ENCODE data around the gene OSGEP.

The OSGEP gene

GRCh38 chr14:20454516-20455354, at the start of gene OSGEP, which contains the start of gene APEX1:
Gene OSGEP (minus strand): TSS chr14:20454812. CDS start chr14:20454683, 129 bp downstream.
Gene APEX1 (plus strand): TSS chr14:20455226. CDS start chr14:20455646, 420 bp downstream.
- Histone ChIP-seq H3K4me3 (ENCODE audit: low read length) (peak within 1 kb of the TSS; percentile 85), H2AFZ (ENCODE audit: low read depth, low read length) (peak within 1 kb of the TSS; percentile 46), H3K36me3 (ENCODE audit: insufficient read depth, low read length) (peaks cover 61% of the 10 kb centered on the region), H3K27me3 (ENCODE audit: insufficient read depth, low read length) (no peaks in the 10 kb centered on the region), H3K9me3 (ENCODE audit: low read length) (no peaks in the 10 kb centered on the region), H3K4me1 (ENCODE audit: insufficient read depth, low read length) (peaks cover 21% of the 10 kb centered on the region)

GRCh38 chr14:20503898-20504297, 49.3 kb upstream of the OSGEP start:
- H3K4me1 ChIP-seq (ENCODE audit: insufficient read depth, low read length): peaks cover 3% of the 10 kb centered on the region
- no peaks in the 10 kb centered on the region for H3K9me3 ChIP-seq (ENCODE audit: low read length)
- H3K27me3 ChIP-seq (ENCODE audit: insufficient read depth, low read length): no peaks in the 10 kb centered on the region
- H3K4me3 ChIP-seq (ENCODE audit: low read length): no peak overlapping the region
- no peaks in the 10 kb centered on the region for H3K36me3 ChIP-seq (ENCODE audit: insufficient read depth, low read length)
- no peak overlapping the region for H2AFZ ChIP-seq (ENCODE audit: low read depth, low read length)

GRCh38 chr14:20501346-20501745, 46.7 kb upstream of the OSGEP start:
- Histone ChIP-seq H3K27me3 (ENCODE audit: insufficient read depth, low read length) (no peaks in the 10 kb centered on the region), H3K36me3 (ENCODE audit: insufficient read depth, low read length) (no peaks in the 10 kb centered on the region), H3K9me3 (ENCODE audit: low read length) (no peaks in the 10 kb centered on the region), H2AFZ (ENCODE audit: low read depth, low read length) (no peak overlapping the region), H3K4me3 (ENCODE audit: low read length) (no peak overlapping the region), H3K4me1 (ENCODE audit: insufficient read depth, low read length) (peaks cover 3% of the 10 kb centered on the region)

- H3K4me1 ChIP-seq (ENCODE audit: insufficient read depth, low read length): peaks cover 3% of the 10 kb centered on the region
- H3K4me3 ChIP-seq (ENCODE audit: low read length): no peak overlapping the region
- no peaks in the 10 kb centered on the region for H3K27me3 ChIP-seq (ENCODE audit: insufficient read depth, low read length)
- no peaks in the 10 kb centered on the region for H3K9me3 ChIP-seq (ENCODE audit: low read length)
- no peaks in the 10 kb centered on the region for H3K36me3 ChIP-seq (ENCODE audit: insufficient read depth, low read length)
- no peak overlapping the region for H2AFZ ChIP-seq (ENCODE audit: low read depth, low read length)
These were observed 45.3 kb upstream of the OSGEP start for GRCh38 chr14:20499881-20500280.

- no peaks in the 10 kb centered on the region for H3K36me3 ChIP-seq (ENCODE audit: insufficient read depth, low read length)
- peak overlapping the region; percentile 19 for H2AFZ ChIP-seq (ENCODE audit: low read depth, low read length)
- H3K9me3 ChIP-seq (ENCODE audit: low read length): no peaks in the 10 kb centered on the region
These were observed 44.5 kb upstream of the OSGEP start for GRCh38 chr14:20499108-20499507.

GRCh38 chr14:20498622-20499021, 44.0 kb upstream of the OSGEP start:
- no peak overlapping the region for H3K4me3 ChIP-seq (ENCODE audit: low read length)
- peaks cover 3% of the 10 kb centered on the region for H3K4me1 ChIP-seq (ENCODE audit: insufficient read depth, low read length)
- H3K9me3 ChIP-seq (ENCODE audit: low read length): no peaks in the 10 kb centered on the region
- H3K36me3 ChIP-seq (ENCODE audit: insufficient read depth, low read length): no peaks in the 10 kb centered on the region
- peak overlapping the region; percentile 19 for H2AFZ ChIP-seq (ENCODE audit: low read depth, low read length)
- no peaks in the 10 kb centered on the region for H3K27me3 ChIP-seq (ENCODE audit: insufficient read depth, low read length)

More at GRCh38 chr14:20499108-20499507, 44.5 kb upstream of the OSGEP start:
- Histone ChIP-seq H3K4me1 (ENCODE audit: insufficient read depth, low read length) (peaks cover 3% of the 10 kb centered on the region), H3K4me3 (ENCODE audit: low read length) (no peak overlapping the region), H3K27me3 (ENCODE audit: insufficient read depth, low read length) (no peaks in the 10 kb centered on the region)

- no peaks in the 10 kb centered on the region for H3K9me3 ChIP-seq (ENCODE audit: low read length)
- no peak overlapping the region for H2AFZ ChIP-seq (ENCODE audit: low read depth, low read length)
- H3K27me3 ChIP-seq (ENCODE audit: insufficient read depth, low read length): peaks cover 4% of the 10 kb centered on the region
- no peaks in the 10 kb centered on the region for H3K36me3 ChIP-seq (ENCODE audit: insufficient read depth, low read length)
- H3K4me1 ChIP-seq (ENCODE audit: insufficient read depth, low read length): peaks cover 3% of the 10 kb centered on the region
- no peak overlapping the region for H3K4me3 ChIP-seq (ENCODE audit: low read length)
These were observed 40.5 kb upstream of the OSGEP start for GRCh38 chr14:20494935-20495766.

GRCh38 chr14:20493634-20494033, 39.0 kb upstream of the OSGEP start:
- no peak overlapping the region for H2AFZ ChIP-seq (ENCODE audit: low read depth, low read length)
- H3K27me3 ChIP-seq (ENCODE audit: insufficient read depth, low read length): peaks cover 4% of the 10 kb centered on the region
- no peaks in the 10 kb centered on the region for H3K36me3 ChIP-seq (ENCODE audit: insufficient read depth, low read length)
- peaks cover 2% of the 10 kb centered on the region for H3K4me1 ChIP-seq (ENCODE audit: insufficient read depth, low read length)
- H3K4me3 ChIP-seq (ENCODE audit: low read length): no peak overlapping the region
- no peaks in the 10 kb centered on the region for H3K9me3 ChIP-seq (ENCODE audit: low read length)

- no peaks in the 10 kb centered on the region for H3K36me3 ChIP-seq (ENCODE audit: insufficient read depth, low read length)
- peaks cover 4% of the 10 kb centered on the region for H3K27me3 ChIP-seq (ENCODE audit: insufficient read depth, low read length)
- H3K4me1 ChIP-seq (ENCODE audit: insufficient read depth, low read length): peaks cover 2% of the 10 kb centered on the region
- no peaks in the 10 kb centered on the region for H3K9me3 ChIP-seq (ENCODE audit: low read length)
- no peak overlapping the region for H2AFZ ChIP-seq (ENCODE audit: low read depth, low read length)
- H3K4me3 ChIP-seq (ENCODE audit: low read length): no peak overlapping the region
These were observed 37.9 kb upstream of the OSGEP start for GRCh38 chr14:20492486-20492885.

- Histone ChIP-seq H3K27me3 (ENCODE audit: insufficient read depth, low read length) (peaks cover 4% of the 10 kb centered on the region), H3K9me3 (ENCODE audit: low read length) (no peaks in the 10 kb centered on the region), H3K4me3 (ENCODE audit: low read length) (no peak overlapping the region), H3K4me1 (ENCODE audit: insufficient read depth, low read length) (peaks cover 2% of the 10 kb centered on the region), H3K36me3 (ENCODE audit: insufficient read depth, low read length) (no peaks in the 10 kb centered on the region), H2AFZ (ENCODE audit: low read depth, low read length) (no peak overlapping the region)
These were observed 36.0 kb upstream of the OSGEP start for GRCh38 chr14:20490563-20490962.

- H2AFZ ChIP-seq (ENCODE audit: low read depth, low read length): no peak overlapping the region
- peaks cover 2% of the 10 kb centered on the region for H3K9me3 ChIP-seq (ENCODE audit: low read length)
- peaks cover 2% of the 10 kb centered on the region for H3K4me1 ChIP-seq (ENCODE audit: insufficient read depth, low read length)
- no peaks in the 10 kb centered on the region for H3K36me3 ChIP-seq (ENCODE audit: insufficient read depth, low read length)
- no peak overlapping the region for H3K4me3 ChIP-seq (ENCODE audit: low read length)
- H3K27me3 ChIP-seq (ENCODE audit: insufficient read depth, low read length): peaks cover 4% of the 10 kb centered on the region
These were observed 34.7 kb upstream of the OSGEP start for GRCh38 chr14:20489093-20489994.

GRCh38 chr14:20487396-20487725, 32.7 kb upstream of the OSGEP start:
- H3K4me3 ChIP-seq (ENCODE audit: low read length): no peak overlapping the region
- no peak overlapping the region for H2AFZ ChIP-seq (ENCODE audit: low read depth, low read length)
- H3K27me3 ChIP-seq (ENCODE audit: insufficient read depth, low read length): peaks cover 4% of the 10 kb centered on the region
- no peaks in the 10 kb centered on the region for H3K36me3 ChIP-seq (ENCODE audit: insufficient read depth, low read length)
- H3K9me3 ChIP-seq (ENCODE audit: low read length): peaks cover 2% of the 10 kb centered on the region
- H3K4me1 ChIP-seq (ENCODE audit: insufficient read depth, low read length): peaks cover 2% of the 10 kb centered on the region
